Loucy (cell line): Measurements from ENCODE around the gene DEFB126.
"Not testable (repeated sequence)": the region's sequence is repeated elsewhere in the genome, so short reads cannot be mapped to it uniquely, and the experiment has no call there.

Source experiments
- H2AFZ ChIP-seq: fragments of 200-600 bp; sonication (generic); 2 replicates; pipeline ENCODE4 v1.6.0; 2016; ENCODE audit warnings: antibody characterized with exemption, mild to moderate bottlenecking, low read length, moderate library complexity
- H3F3A ChIP-seq: fragments of 200-600 bp; 2 replicates; pipeline ENCODE4 v1.6.0; 2016; ENCODE audit warnings: antibody characterized with exemption, low read depth, mild to moderate bottlenecking
- H3K27me3 ChIP-seq: fragments of 200-600 bp; sonication (generic); 2 replicates; pipeline ENCODE4 v1.6.1; 2014; ENCODE audit warnings: low read length, mild to moderate bottlenecking; ENCODE audit not compliant: insufficient read depth, poor library complexity, severe bottlenecking
- H3K36me3 ChIP-seq: fragments of 200-600 bp; sonication (generic); 2 replicates; pipeline ENCODE4 v1.6.1; 2016; ENCODE audit warnings: low read length; ENCODE audit not compliant: insufficient read depth
- H3K4me1 ChIP-seq: fragments of 200-600 bp; sonication (generic); 2 replicates; pipeline ENCODE4 v1.5.1; 2014; ENCODE audit warnings: low read length, mild to moderate bottlenecking; ENCODE audit not compliant: insufficient read depth, poor library complexity, severe bottlenecking
- H3K4me2 ChIP-seq: fragments of 200-600 bp; sonication (generic); 2 replicates; pipeline ENCODE4 v1.6.0; 2014; ENCODE audit warnings: antibody characterized with exemption, low read length, low read depth, mild to moderate bottlenecking; ENCODE audit not compliant: poor library complexity, severe bottlenecking
- H3K4me3 ChIP-seq: fragments of 200-600 bp; sonication (generic); 2 replicates; pipeline ENCODE4 v1.5.1; 2014; ENCODE audit warnings: low read length, mild to moderate bottlenecking, mixed read lengths; ENCODE audit not compliant: poor library complexity, severe bottlenecking
- H3K79me2 ChIP-seq: fragments of 200-600 bp; sonication (generic); 2 replicates; pipeline ENCODE4 v1.6.1; 2014; ENCODE audit warnings: low read length; ENCODE audit not compliant: insufficient read depth
- H3K9ac ChIP-seq: fragments of 200-600 bp; sonication (generic); 2 replicates; pipeline ENCODE4 v1.6.0; 2014; ENCODE audit warnings: mild to moderate bottlenecking, low read depth, low read length, moderate library complexity; ENCODE audit not compliant: poor library complexity, severe bottlenecking
- H3K9me2 ChIP-seq: fragments of 200-600 bp; sonication (generic); replicated peaks from 2 replicates; pipeline ENCODE4 v1.6.1; 2016; ENCODE audit warnings: low read depth, low read length, mixed read lengths
- H3K9me3 ChIP-seq: fragments of 200-600 bp; sonication (generic); 2 replicates; pipeline ENCODE4 v1.6.1; 2014; ENCODE audit warnings: mild to moderate bottlenecking, antibody characterized with exemption, low read length, low read depth; ENCODE audit not compliant: insufficient read depth
- H4K20me1 ChIP-seq: fragments of 200-600 bp; sonication (generic); 2 replicates; pipeline ENCODE4 v1.6.0; 2014; ENCODE audit warnings: antibody characterized with exemption, low read length, mild to moderate bottlenecking; ENCODE audit not compliant: insufficient read depth, poor library complexity, severe bottlenecking
- CTCF ChIP-seq: fragments of 200-600 bp; sonication (generic); conservative IDR thresholded peaks from 2 replicates; pipeline ENCODE4 v1.5.1; 2014; ENCODE audit warnings: mild to moderate bottlenecking, antibody characterized with exemption, low read length
- EZH2phosphoT487 ChIP-seq: fragments of 200-600 bp; IDR thresholded peaks from 2 replicates; pipeline ENCODE4 v1.6.1; 2018; ENCODE audit warnings: antibody characterized with exemption, mild to moderate bottlenecking, moderate library complexity, borderline replicate concordance

Gene DEFB126

GRCh38 chr20:142290-142689 lies at the start of gene DEFB126:
Gene DEFB126 (plus strand): TSS chr20:142590. CDS start chr20:142629, 39 bp downstream.
- Histone ChIP-seq H4K20me1 (no peaks in the 10 kb centered on the region), H3K4me2 (no peak within 1 kb of the TSS), H3K79me2 (no peaks in the 10 kb centered on the region), H3K4me3 (no peak within 1 kb of the TSS), H3K9ac (no peak within 1 kb of the TSS), H3K4me1 (no peaks in the 10 kb centered on the region), H3K9me3 (no peaks in the 10 kb centered on the region; the same call in 1 of the 2 replicates), H3K9me2 (no peaks in the 10 kb centered on the region), H3F3A (no peaks in the 10 kb centered on the region), H3K36me3 (no peaks in the 10 kb centered on the region), H2AFZ (no peak within 1 kb of the TSS), H3K27me3 (peaks cover 23% of the 10 kb centered on the region)
- TF ChIP-seq EZH2phosphoT487 (no peak), CTCF (no peak)

GRCh38 chr20:93641-94040 lies 48.7 kb upstream of the DEFB126 start:
- H3K4me2 ChIP-seq: no peak overlapping the region
- H3K36me3 ChIP-seq: no peaks in the 10 kb centered on the region
- H3K9ac ChIP-seq: no peak overlapping the region
- no peaks in the 10 kb centered on the region for H3F3A ChIP-seq
- H2AFZ ChIP-seq: no peak overlapping the region
- no peaks in the 10 kb centered on the region for H4K20me1 ChIP-seq
- no peaks in the 10 kb centered on the region for H3K9me2 ChIP-seq
- H3K79me2 ChIP-seq: no peaks in the 10 kb centered on the region
- peaks cover 15% of the 10 kb centered on the region; the same call in 1 of the 2 replicates for H3K9me3 ChIP-seq
- TF ChIP-seq CTCF (no peak), EZH2phosphoT487 (no peak)
- H3K4me1 ChIP-seq: no peaks in the 10 kb centered on the region
- H3K4me3 ChIP-seq: no peak overlapping the region
- no peaks in the 10 kb centered on the region for H3K27me3 ChIP-seq

GRCh38 chr20:95215-95614 lies 47.2 kb upstream of the DEFB126 start:
- Histone ChIP-seq H4K20me1 (no peaks in the 10 kb centered on the region), H3K4me3 (no peak overlapping the region), H3K9ac (no peak overlapping the region), H3K36me3 (no peaks in the 10 kb centered on the region), H2AFZ (no peak overlapping the region), H3K4me1 (no peaks in the 10 kb centered on the region), H3K9me3 (peaks cover 13% of the 10 kb centered on the region; the same call in 1 of the 2 replicates), H3K79me2 (no peaks in the 10 kb centered on the region), H3K9me2 (no peaks in the 10 kb centered on the region), H3K27me3 (no peaks in the 10 kb centered on the region), H3F3A (no peaks in the 10 kb centered on the region), H3K4me2 (no peak overlapping the region)
- TF ChIP-seq EZH2phosphoT487 (no peak), CTCF (no peak)

- not testable (repeated sequence) for H3F3A ChIP-seq, H3K4me2 ChIP-seq, H3K9ac ChIP-seq, H3K27me3 ChIP-seq, H3K4me1 ChIP-seq, H3K4me3 ChIP-seq, H2AFZ ChIP-seq, H3K36me3 ChIP-seq, H3K9me2 ChIP-seq, H3K79me2 ChIP-seq, H4K20me1 ChIP-seq
- peaks cover 13% of the 10 kb centered on the region; the same call in 1 of the 2 replicates for H3K9me3 ChIP-seq
Observed at GRCh38 chr20:97691-98090, 44.7 kb upstream of the DEFB126 start.
